BLaER1 (cell line): Measurements from ENCODE around the gene PACSIN2.
"Not testable (repeated sequence)": the region's sequence is repeated elsewhere in the genome, so short reads cannot be mapped to it uniquely, and the experiment has no call there.

ENCODE experiments used
- H3K27ac ChIP-seq: shearing (Covaris generic); formaldehyde crosslinking; 2 replicates; pipeline ENCODE4 v1.8.1; 2022
- H3K27me3 ChIP-seq: shearing (Covaris generic); formaldehyde crosslinking; 2 replicates; pipeline ENCODE4 v1.8.1; 2022
- H3K36me3 ChIP-seq: shearing (Covaris generic); formaldehyde crosslinking; 2 replicates; pipeline ENCODE4 v1.8.1; 2022
- H3K4me1 ChIP-seq: shearing (Covaris generic); formaldehyde crosslinking; 2 replicates; pipeline ENCODE4 v1.8.1; 2022
- H3K4me2 ChIP-seq: shearing (Covaris generic); formaldehyde crosslinking; 2 replicates; pipeline ENCODE4 v1.8.1; 2022
- H3K4me3 ChIP-seq: shearing (Covaris generic); formaldehyde crosslinking; 2 replicates; pipeline ENCODE4 v1.8.1; 2022
- H3K9ac ChIP-seq: shearing (Covaris generic); formaldehyde crosslinking; 2 replicates; pipeline ENCODE4 v1.8.1; 2022
- H3K9me3 ChIP-seq: shearing (Covaris generic); formaldehyde crosslinking; 2 replicates; pipeline ENCODE4 v1.8.1; 2022
- H4K20me1 ChIP-seq: shearing (Covaris generic); formaldehyde crosslinking; 2 replicates; pipeline ENCODE4 v1.8.1; 2022
- Cebpa-rat ChIP-seq: shearing (Covaris generic); IDR thresholded peaks from 2 replicates; pipeline ENCODE4 v1.8.1; 2022

PACSIN2 gene

GRCh38 chr22:42932197-42932519 is 82.8 kb downstream of the PACSIN2 start:
- Histone ChIP-seq H4K20me1 (peaks cover 99% of the 10 kb centered on the region), H3K9ac (peak overlapping the region; percentile 68), H3K4me2 (peak overlapping the region; percentile 90), H3K27ac (peak overlapping the region; percentile 82), H3K36me3 (peaks cover 11% of the 10 kb centered on the region), H3K9me3 (no peaks in the 10 kb centered on the region), H3K27me3 (no peaks in the 10 kb centered on the region), H3K4me1 (peaks cover 86% of the 10 kb centered on the region), H3K4me3 (peak overlapping the region; percentile 43)
- TF ChIP-seq Cebpa-rat, result no peak

DNA sequence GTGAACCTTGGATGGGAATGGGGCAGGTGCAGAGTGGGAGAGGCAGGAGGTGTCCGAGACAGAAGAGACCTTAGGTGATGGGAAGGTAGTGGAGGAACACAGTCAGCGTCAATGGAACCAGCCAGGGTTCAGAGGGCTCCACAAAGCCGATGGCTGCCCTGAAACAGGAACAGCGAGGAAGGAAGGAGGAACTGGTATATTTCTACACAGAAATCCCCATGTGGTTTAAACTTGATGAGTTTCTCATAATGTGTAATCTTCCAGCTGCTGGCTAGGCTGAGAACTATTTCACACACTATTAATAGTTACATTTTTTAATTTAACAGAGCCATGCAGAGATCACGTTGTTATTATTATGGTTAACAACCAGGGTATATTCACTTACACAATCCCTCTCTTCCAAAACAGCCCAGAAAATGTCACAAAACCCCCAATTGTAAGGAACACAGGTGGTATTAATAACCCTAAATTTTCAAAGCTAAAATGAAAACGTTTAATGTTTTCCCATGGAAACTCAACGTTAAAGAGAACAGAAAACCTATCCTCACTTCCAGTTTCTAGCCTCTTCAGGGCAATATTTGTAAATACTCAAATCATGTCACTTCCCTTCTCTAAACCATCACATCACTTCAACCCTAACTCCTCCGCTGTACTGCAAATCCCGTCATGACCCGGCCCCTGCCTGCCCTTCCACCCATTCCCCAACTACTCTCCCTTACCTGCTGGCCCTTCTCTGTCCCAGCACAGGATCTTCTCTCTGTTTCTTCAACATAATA is 83.3 kb downstream of the PACSIN2 start:
- peak overlapping the region; percentile 43 for H3K4me3 ChIP-seq
- peaks cover 87% of the 10 kb centered on the region for H3K4me1 ChIP-seq

GRCh38 chr22:42930810-42931420 is 84.0 kb downstream of the PACSIN2 start:
- peak overlapping the region; percentile 43 for H3K4me3 ChIP-seq
- no peaks in the 10 kb centered on the region for H3K9me3 ChIP-seq
- no peaks in the 10 kb centered on the region for H3K27me3 ChIP-seq
- H4K20me1 ChIP-seq, result peaks cover 99% of the 10 kb centered on the region
- peak overlapping the region; percentile 82 for H3K27ac ChIP-seq
- no peak for TF ChIP-seq Cebpa-rat
- H3K36me3 ChIP-seq, result peaks cover 11% of the 10 kb centered on the region
- H3K4me2 ChIP-seq, result peak overlapping the region; percentile 90
- H3K9ac ChIP-seq, result peak overlapping the region; percentile 68
- peaks cover 87% of the 10 kb centered on the region for H3K4me1 ChIP-seq

More for the DNA sequence above, 83.3 kb downstream of the PACSIN2 start:
- Histone ChIP-seq H3K36me3 (peaks cover 11% of the 10 kb centered on the region), H4K20me1 (peaks cover 99% of the 10 kb centered on the region), H3K27ac (peak overlapping the region; percentile 82), H3K27me3 (no peaks in the 10 kb centered on the region), H3K9me3 (no peaks in the 10 kb centered on the region), H3K9ac (peak overlapping the region; percentile 68), H3K4me2 (peak overlapping the region; percentile 90)
- no peak for TF ChIP-seq Cebpa-rat

- Histone ChIP-seq H3K4me1 (peaks cover 87% of the 10 kb centered on the region), H3K4me3 (no peak overlapping the region), H3K9me3 (no peaks in the 10 kb centered on the region), H3K27me3 (no peaks in the 10 kb centered on the region), H3K27ac (peak overlapping the region; percentile 82; the same call in 1 of the 2 replicates), H4K20me1 (peaks cover 99% of the 10 kb centered on the region), H3K4me2 (peak overlapping the region; percentile 90), H3K36me3 (peaks cover 11% of the 10 kb centered on the region), H3K9ac (no peak overlapping the region)
- TF ChIP-seq Cebpa-rat, result no peak
These were observed 85.2 kb downstream of the PACSIN2 start for GRCh38 chr22:42929838-42930155.

- H3K4me3 ChIP-seq, result no peak overlapping the region
- H3K36me3 ChIP-seq, result peaks cover 11% of the 10 kb centered on the region
- H3K9me3 ChIP-seq, result no peaks in the 10 kb centered on the region
- H3K27me3 ChIP-seq, result no peaks in the 10 kb centered on the region
- no peak for TF ChIP-seq Cebpa-rat
- H3K4me2 ChIP-seq, result peak overlapping the region; percentile 90
- no peak overlapping the region for H3K9ac ChIP-seq
- H3K27ac ChIP-seq, result peak overlapping the region; percentile 82; the same call in 1 of the 2 replicates
- H3K4me1 ChIP-seq, result peaks cover 87% of the 10 kb centered on the region
- peaks cover 99% of the 10 kb centered on the region for H4K20me1 ChIP-seq
These were observed 85.7 kb downstream of the PACSIN2 start for GRCh38 chr22:42928969-42929837.

DNA sequence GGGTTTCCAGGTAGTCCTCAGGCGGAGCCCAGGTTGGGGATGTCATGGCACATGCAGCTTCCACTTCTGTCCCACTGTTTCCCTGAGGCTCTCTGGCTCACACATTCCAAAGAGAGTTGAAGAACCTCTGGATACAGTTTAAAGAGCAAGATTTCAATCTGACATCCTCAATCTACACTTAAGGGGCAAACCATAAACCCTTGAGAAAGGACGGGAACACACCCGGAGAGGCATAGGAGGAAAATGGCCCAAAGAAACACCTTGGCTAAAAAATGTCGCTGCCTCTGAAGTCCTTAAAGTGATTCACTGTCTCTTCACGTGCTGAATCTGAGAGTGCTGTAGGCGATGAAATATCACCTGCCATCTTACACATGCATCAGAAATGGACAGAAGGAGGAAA is 87.0 kb downstream of the PACSIN2 start:
- H3K4me1 ChIP-seq, result peaks cover 87% of the 10 kb centered on the region
- H4K20me1 ChIP-seq, result peaks cover 99% of the 10 kb centered on the region
- no peak for TF ChIP-seq Cebpa-rat
- peaks cover 11% of the 10 kb centered on the region for H3K36me3 ChIP-seq
- no peak overlapping the region for H3K4me3 ChIP-seq
- no peak overlapping the region for H3K9ac ChIP-seq
- H3K27me3 ChIP-seq, result no peaks in the 10 kb centered on the region
- no peak overlapping the region for H3K27ac ChIP-seq
- H3K9me3 ChIP-seq, result no peaks in the 10 kb centered on the region
- no peak overlapping the region for H3K4me2 ChIP-seq

DNA sequence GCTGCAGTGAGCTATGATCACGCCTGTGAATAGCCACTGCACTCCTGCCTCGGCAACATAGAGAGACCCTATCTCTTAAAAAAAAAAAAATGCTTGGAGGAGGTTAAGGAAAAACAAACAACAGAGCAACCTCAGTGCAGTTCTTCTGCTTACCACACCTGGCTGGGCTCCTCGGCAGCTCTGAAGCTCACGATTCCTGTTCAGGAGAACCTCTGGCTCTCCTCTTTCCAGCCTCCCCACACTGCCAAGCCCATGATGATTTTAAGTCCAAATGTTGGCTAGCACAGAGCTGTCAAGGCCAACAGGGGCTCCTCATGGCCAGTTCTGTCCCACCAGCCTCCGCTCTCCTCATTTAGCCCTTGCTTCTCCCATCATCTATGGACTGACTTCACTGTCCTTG is 88.2 kb downstream of the PACSIN2 start:
- no peak for TF ChIP-seq Cebpa-rat
- H3K9ac ChIP-seq, result 0 out of 2 replicates have a peak overlapping the region, but pooled peaks have one; percentile 0
- peaks cover 87% of the 10 kb centered on the region for H3K4me1 ChIP-seq
- H4K20me1 ChIP-seq, result peaks cover 99% of the 10 kb centered on the region
- no peak overlapping the region for H3K27ac ChIP-seq
- peak overlapping the region; percentile 60 for H3K4me2 ChIP-seq
- H3K4me3 ChIP-seq, result no peak overlapping the region
- peaks cover 16% of the 10 kb centered on the region for H3K36me3 ChIP-seq
- H3K27me3 ChIP-seq, result no peaks in the 10 kb centered on the region
- H3K9me3 ChIP-seq, result no peaks in the 10 kb centered on the region

DNA sequence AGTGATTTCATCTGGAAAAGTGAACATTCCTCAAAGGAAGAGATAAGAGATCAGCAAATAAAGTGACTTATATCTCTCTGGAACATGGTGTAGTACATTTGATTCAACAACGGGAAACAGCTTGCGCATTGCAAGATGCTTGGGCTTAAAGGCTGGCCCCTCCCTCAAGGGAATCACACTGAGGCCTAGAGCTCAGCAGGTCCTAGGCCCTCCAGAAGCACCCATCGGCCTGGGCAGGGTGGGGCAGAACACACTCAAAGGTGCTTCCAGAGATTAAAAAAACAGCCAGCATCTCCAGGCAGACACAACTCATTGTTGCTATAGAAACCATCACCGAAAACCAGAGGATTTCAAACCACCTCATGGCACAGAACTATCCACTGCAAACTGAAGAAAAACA is 88.8 kb downstream of the PACSIN2 start:
- H3K4me2 ChIP-seq, result peak overlapping the region; percentile 60
- H3K9ac ChIP-seq, result no peak overlapping the region
- peaks cover 100% of the 10 kb centered on the region for H4K20me1 ChIP-seq
- TF ChIP-seq Cebpa-rat, result no peak
- H3K27ac ChIP-seq, result 0 out of 2 replicates have a peak overlapping the region, but pooled peaks have one; percentile 20
- no peaks in the 10 kb centered on the region for H3K27me3 ChIP-seq
- peaks cover 16% of the 10 kb centered on the region for H3K36me3 ChIP-seq
- peaks cover 87% of the 10 kb centered on the region for H3K4me1 ChIP-seq
- no peak overlapping the region for H3K4me3 ChIP-seq
- H3K9me3 ChIP-seq, result no peaks in the 10 kb centered on the region

DNA sequence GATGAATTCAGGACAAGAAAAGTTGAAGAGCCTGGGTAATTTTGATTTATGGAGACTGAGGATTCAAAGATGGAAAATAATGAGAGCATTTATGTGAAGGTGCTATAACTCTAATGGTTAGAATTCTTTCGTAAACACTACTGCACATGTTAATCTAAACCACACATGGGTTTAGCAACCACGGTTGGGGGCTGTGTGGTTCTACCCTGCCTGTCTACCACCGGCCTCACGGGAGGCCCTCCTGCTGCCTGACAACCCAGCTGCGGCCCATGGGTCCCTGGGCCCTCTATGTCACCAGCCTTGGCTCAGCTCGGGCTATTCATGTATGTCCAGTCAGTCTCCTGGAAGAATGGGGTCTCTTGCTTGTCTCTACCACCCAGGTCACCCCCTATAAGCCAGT is 89.4 kb downstream of the PACSIN2 start:
- H3K36me3 ChIP-seq, result peaks cover 16% of the 10 kb centered on the region
- H3K9ac ChIP-seq, result no peak overlapping the region
- H3K9me3 ChIP-seq, result no peaks in the 10 kb centered on the region
- H3K27me3 ChIP-seq, result no peaks in the 10 kb centered on the region
- TF ChIP-seq Cebpa-rat, result no peak
- peak overlapping the region; percentile 60 for H3K4me2 ChIP-seq
- H3K4me1 ChIP-seq, result peaks cover 87% of the 10 kb centered on the region
- H4K20me1 ChIP-seq, result peaks cover 100% of the 10 kb centered on the region
- H3K27ac ChIP-seq, result peak overlapping the region; percentile 21; the same call in 1 of the 2 replicates
- no peak overlapping the region for H3K4me3 ChIP-seq

DNA sequence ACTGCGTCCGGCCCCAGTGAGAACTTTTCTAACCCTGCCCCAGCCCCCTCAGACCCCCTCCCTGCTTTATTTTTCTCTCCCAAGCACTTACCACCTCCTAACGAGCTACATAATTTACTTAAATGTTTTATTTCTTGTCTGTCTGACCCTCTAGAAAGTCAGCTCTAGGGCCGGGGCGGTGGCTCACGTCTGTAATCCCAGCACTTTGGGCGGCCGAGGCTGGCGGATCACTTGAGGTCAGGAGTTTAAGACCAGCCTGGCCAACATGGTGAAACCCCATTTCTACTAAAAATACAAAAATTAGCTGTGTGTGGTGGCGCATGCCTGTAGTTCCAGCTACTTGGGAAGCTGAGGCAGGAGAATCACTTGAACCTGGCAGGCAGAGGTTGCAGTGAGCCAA is 89.9 kb downstream of the PACSIN2 start:
- peaks cover 85% of the 10 kb centered on the region for H3K4me1 ChIP-seq
- not testable (repeated sequence) for H3K9me3 ChIP-seq, H3K27me3 ChIP-seq, H3K9ac ChIP-seq, H3K4me3 ChIP-seq
- H4K20me1 ChIP-seq, result peaks cover 100% of the 10 kb centered on the region
- H3K27ac ChIP-seq, result peak overlapping the region; percentile 21; the same call in 1 of the 2 replicates
- H3K36me3 ChIP-seq, result peaks cover 16% of the 10 kb centered on the region
- H3K4me2 ChIP-seq, result peak overlapping the region; percentile 60
